Mucosa of rectum (tissue), 2 donors: Measurements from ENCODE around the gene SLC8A1.

Experiments used
- H3K27ac ChIP-seq, 2 donors: one replicate each; pipeline ENCODE4 v1.7.0; 2013; ENCODE audit warnings: inconsistent platforms in 2 of 2, low read depth in 2 of 2, low read length in 2 of 2
- H3K27me3 ChIP-seq, 2 donors: one replicate each; pipeline ENCODE4 v1.7.0; 2013; ENCODE audit warnings: low read length in 2 of 2; ENCODE audit not compliant: control insufficient read depth in 2 of 2, insufficient read depth in 2 of 2
- H3K36me3 ChIP-seq, 2 donors: one replicate each; pipeline ENCODE4 v1.7.0; 2013; ENCODE audit warnings: low read length in 2 of 2; ENCODE audit not compliant: control insufficient read depth in 2 of 2, insufficient read depth in 2 of 2
- H3K4me1 ChIP-seq, 2 donors: one replicate each; pipeline ENCODE4 v1.7.0; 2013; ENCODE audit warnings: low read length in 2 of 2, mild to moderate bottlenecking in 1 of 2; ENCODE audit not compliant: control insufficient read depth in 2 of 2, insufficient read depth in 2 of 2
- H3K4me3 ChIP-seq, 2 donors: one replicate each; pipeline ENCODE4 v1.7.0; 2013; ENCODE audit warnings: low read length in 2 of 2
- H3K9ac ChIP-seq, 2 donors: one replicate each; pipeline ENCODE4 v1.7.0; 2013; ENCODE audit warnings: low read length in 2 of 2, low read depth in 1 of 2, mild to moderate bottlenecking in 1 of 2
- H3K9me3 ChIP-seq, 2 donors: one replicate each; pipeline ENCODE4 v1.7.0; 2013; ENCODE audit warnings: low read length in 2 of 2; ENCODE audit not compliant: control insufficient read depth in 2 of 2
- donor health status: healthy.
- donor health status: Normal muscosa, but diverticular disease.

Gene SLC8A1

DNA sequence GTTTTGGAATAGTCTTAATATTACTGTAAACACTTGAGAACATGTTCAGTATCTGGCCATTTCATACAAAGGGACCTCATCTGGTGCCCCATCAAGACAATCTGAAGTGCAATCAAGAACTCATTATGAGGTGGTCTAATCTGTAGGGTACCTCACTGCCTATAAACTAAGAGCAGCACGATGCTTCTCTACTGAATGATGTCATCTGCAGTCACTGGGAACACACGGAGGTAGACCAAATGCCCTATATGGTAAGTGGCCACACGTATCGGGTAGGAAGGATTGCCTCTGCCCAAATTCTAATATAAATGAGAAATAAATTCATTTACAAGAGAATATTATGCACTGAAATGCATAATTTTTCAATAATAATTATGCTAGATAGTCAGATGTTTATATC lies 90.4 kb downstream of the SLC8A1 start:
- Histone ChIP-seq H3K9me3 (no peaks in the 10 kb centered on the region), H3K9ac (no peak overlapping the region), H3K36me3 (no peaks in the 10 kb centered on the region), H3K4me1 (no peaks in the 10 kb centered on the region), H3K4me3 (no peak overlapping the region), H3K27ac (no peak overlapping the region), H3K27me3 (no peaks in the 10 kb centered on the region)

GRCh38 chr2:40360652-40361051 lies 91.2 kb downstream of the SLC8A1 start:
- H3K27ac ChIP-seq = no peak overlapping the region
- H3K9me3 ChIP-seq = no peaks in the 10 kb centered on the region
- no peaks in the 10 kb centered on the region for H3K27me3 ChIP-seq
- H3K4me3 ChIP-seq = no peak overlapping the region
- no peak overlapping the region for H3K9ac ChIP-seq
- no peaks in the 10 kb centered on the region for H3K36me3 ChIP-seq
- no peaks in the 10 kb centered on the region for H3K4me1 ChIP-seq

DNA sequence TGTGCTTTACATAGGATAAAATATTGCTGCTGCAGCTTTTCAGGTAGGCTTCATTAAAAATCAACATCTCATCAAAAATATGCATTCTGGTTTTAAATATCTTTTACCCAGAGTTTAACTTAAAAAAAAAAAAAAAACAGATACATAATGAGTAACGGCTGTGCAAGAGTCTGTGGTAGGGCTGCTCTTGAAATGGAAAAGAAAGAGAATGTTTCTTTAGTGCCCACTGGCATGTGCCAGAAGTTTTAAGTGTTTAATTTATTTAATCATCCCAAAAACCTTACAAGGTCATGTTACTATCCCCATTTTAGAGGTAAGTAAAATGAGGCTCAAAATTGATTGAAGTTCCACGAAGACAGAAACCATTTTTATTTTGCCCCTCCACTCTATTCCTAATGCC lies 92.1 kb downstream of the SLC8A1 start:
- H3K4me1 ChIP-seq = no peaks in the 10 kb centered on the region
- no peaks in the 10 kb centered on the region for H3K36me3 ChIP-seq
- no peak overlapping the region for H3K9ac ChIP-seq
- no peaks in the 10 kb centered on the region for H3K27me3 ChIP-seq
- no peak overlapping the region for H3K27ac ChIP-seq
- no peak overlapping the region for H3K4me3 ChIP-seq
- H3K9me3 ChIP-seq = no peaks in the 10 kb centered on the region

- H3K27ac ChIP-seq = no peak overlapping the region
- no peaks in the 10 kb centered on the region for H3K36me3 ChIP-seq
- no peak overlapping the region for H3K9ac ChIP-seq
- H3K4me1 ChIP-seq = no peaks in the 10 kb centered on the region
- no peaks in the 10 kb centered on the region for H3K27me3 ChIP-seq
- no peaks in the 10 kb centered on the region for H3K9me3 ChIP-seq
- no peak overlapping the region for H3K4me3 ChIP-seq
Measured at GRCh38 chr2:40358783-40359182, 93.1 kb downstream of the SLC8A1 start.

DNA sequence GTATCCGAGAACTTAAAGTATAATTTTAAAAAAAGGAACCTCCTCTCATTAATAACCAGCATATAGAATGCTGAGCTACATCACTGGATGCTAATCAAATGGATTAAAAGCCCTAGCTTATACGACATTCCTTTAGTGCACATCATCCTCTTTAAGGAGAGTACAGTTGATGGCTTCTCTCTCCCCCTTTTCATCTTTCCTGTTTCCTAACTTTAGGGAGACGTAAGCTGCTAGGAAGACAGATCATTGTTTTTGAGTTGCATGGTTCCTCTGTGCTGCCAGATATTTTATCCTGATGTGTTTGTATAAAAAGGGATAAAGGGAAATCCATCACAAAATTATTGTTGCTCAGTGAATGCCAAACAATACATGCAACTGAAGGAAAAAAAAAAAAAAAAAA lies 94.2 kb downstream of the SLC8A1 start:
- Histone ChIP-seq H3K27me3 (no peaks in the 10 kb centered on the region), H3K4me3 (no peak overlapping the region), H3K4me1 (no peaks in the 10 kb centered on the region), H3K36me3 (no peaks in the 10 kb centered on the region), H3K9ac (no peak overlapping the region), H3K27ac (no peak overlapping the region), H3K9me3 (no peaks in the 10 kb centered on the region)

DNA sequence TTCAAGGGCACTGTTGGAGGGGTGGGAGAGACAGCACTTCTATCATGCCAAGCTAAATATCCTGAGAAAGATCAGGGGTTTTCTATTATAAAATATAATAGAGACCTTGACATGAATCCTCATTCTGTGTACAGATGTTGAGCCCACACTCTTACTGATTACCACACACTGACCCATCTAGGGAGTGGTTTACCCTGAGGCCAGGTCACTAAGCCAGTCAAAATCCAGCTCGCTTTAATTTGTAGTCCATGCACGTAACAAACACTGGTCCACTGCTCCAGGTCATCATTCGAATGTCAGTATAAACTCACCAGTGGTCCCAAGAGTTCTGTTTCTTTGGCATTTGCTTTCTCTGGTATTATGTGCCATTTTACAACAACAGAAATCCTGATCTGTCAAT lies 96.4 kb downstream of the SLC8A1 start:
- Histone ChIP-seq H3K27me3 (no peaks in the 10 kb centered on the region), H3K4me1 (no peaks in the 10 kb centered on the region), H3K27ac (no peak overlapping the region), H3K36me3 (no peaks in the 10 kb centered on the region), H3K4me3 (no peak overlapping the region), H3K9ac (no peak overlapping the region), H3K9me3 (no peaks in the 10 kb centered on the region)

DNA sequence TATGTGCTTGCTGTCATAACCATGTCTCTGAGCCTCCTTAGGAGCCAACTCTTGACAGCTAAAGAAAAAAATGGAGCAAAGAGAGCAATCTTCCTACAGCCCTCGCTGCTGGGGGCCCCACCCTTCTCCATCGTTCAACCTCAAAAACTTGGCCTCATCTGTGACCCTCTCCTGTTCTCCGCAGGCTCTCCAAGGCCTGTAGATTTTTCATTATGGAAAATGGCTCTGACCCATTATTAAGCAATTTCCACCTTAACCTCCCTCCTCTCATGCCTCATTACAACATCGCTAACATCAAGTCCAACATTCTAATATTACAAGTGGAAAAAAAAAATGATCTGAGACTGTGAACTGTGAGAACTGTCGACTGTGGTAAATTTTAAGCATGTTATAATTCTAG lies 98.7 kb downstream of the SLC8A1 start:
- no peak overlapping the region for H3K9ac ChIP-seq
- no peaks in the 10 kb centered on the region for H3K4me1 ChIP-seq
- H3K9me3 ChIP-seq = no peaks in the 10 kb centered on the region
- H3K36me3 ChIP-seq = no peaks in the 10 kb centered on the region
- H3K4me3 ChIP-seq = no peak overlapping the region
- no peaks in the 10 kb centered on the region for H3K27me3 ChIP-seq
- H3K27ac ChIP-seq = peak overlapping the region; percentile 11 to 21

DNA sequence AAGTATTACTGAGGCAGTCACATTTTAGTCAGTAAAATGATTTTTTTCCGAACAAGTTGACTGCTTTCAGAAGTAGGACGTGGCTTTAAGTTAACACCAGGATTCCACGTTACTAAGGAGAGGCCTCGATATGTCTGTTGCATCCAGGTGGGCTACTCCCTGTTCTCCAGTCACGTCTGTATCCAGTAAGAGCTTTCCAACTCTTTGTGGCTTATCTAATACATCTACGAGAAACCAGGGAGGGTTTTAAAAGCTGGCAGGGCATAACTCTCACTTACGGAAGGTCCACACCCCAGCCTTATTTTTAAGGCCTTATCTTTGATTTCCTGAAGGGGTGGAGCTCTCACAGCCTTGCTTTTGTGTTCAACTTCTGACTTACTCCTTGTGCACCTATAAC lies 99.2 kb downstream of the SLC8A1 start:
- Histone ChIP-seq H3K9me3 (no peaks in the 10 kb centered on the region), H3K4me1 (no peaks in the 10 kb centered on the region), H3K4me3 (no peak overlapping the region), H3K27me3 (no peaks in the 10 kb centered on the region), H3K36me3 (no peaks in the 10 kb centered on the region), H3K27ac (peak overlapping the region; percentile 11 to 21), H3K9ac (no peak overlapping the region)

DNA sequence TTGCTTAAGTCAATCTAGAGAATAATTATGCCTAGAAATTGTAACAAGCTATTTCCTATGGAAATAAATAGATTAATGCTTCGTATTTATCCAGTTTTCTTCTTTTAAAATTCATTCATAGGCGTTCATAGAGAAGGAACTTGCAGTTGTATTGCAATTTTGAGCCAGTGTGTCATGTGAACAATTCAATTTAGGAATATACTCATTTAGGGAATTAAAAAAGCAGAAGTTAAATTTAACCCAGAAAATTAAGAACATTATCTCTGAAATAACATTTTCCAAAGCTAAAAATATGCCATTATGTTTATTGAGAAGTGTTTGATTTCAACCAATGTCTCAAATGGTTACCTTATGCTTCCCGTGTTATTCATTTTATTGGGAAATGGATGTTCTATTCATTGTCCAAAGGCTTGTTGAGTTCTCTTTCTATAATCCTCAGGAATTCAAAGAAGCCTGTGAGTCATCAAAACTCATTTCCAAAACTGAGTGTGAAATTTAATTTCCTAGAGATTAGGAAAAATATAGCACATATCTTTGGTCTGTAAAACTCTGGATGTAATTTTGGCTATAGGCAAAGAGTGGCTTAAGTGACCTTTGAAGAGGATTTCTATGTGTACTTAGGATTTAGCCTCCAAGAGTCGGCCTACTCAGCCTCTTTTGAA lies 99.7 kb downstream of the SLC8A1 start:
- Histone ChIP-seq H3K27me3 (no peaks in the 10 kb centered on the region), H3K27ac (peak overlapping the region in 1 of 2 donors; percentile 11), H3K4me3 (no peak overlapping the region), H3K9me3 (no peaks in the 10 kb centered on the region), H3K4me1 (no peaks in the 10 kb centered on the region), H3K9ac (no peak overlapping the region), H3K36me3 (no peaks in the 10 kb centered on the region)

DNA sequence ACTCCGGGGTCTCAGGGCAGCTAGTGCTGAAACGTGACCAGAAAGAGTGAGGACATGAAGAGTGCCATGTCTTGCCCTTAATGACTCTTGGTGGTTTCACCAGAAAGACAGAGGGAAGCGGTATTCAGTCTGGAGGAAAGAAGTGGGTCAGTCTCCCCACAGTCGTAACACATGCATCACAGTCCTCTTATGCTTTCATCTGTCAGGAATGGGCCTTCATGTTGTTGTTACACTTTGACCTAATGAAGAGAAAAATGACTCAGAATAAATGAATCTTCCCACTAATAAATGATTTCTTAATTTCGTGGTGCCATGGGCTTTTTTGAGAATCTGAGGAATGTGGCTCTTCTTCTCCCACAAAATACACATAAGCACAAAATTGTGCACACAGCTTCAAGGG lies 103.2 kb downstream of the SLC8A1 start:
- Histone ChIP-seq H3K36me3 (no peaks in the 10 kb centered on the region), H3K9ac (no peak overlapping the region), H3K27me3 (no peaks in the 10 kb centered on the region), H3K9me3 (no peaks in the 10 kb centered on the region), H3K4me3 (no peak overlapping the region), H3K4me1 (no peaks in the 10 kb centered on the region), H3K27ac (no peak overlapping the region)

- H3K4me1 ChIP-seq = no peaks in the 10 kb centered on the region
- H3K27ac ChIP-seq = no peak overlapping the region
- H3K36me3 ChIP-seq = no peaks in the 10 kb centered on the region
- no peak overlapping the region for H3K4me3 ChIP-seq
- H3K27me3 ChIP-seq = no peaks in the 10 kb centered on the region
- H3K9ac ChIP-seq = no peak overlapping the region
- H3K9me3 ChIP-seq = no peaks in the 10 kb centered on the region
Measured at GRCh38 chr2:40348038-40348437, 103.9 kb downstream of the SLC8A1 start.
